ENCODE results near the gene HES4.
"Not testable (repeated sequence)": the region's sequence is repeated elsewhere in the genome, so short reads cannot be mapped to it uniquely, and the experiment has no call there.

DNA sequence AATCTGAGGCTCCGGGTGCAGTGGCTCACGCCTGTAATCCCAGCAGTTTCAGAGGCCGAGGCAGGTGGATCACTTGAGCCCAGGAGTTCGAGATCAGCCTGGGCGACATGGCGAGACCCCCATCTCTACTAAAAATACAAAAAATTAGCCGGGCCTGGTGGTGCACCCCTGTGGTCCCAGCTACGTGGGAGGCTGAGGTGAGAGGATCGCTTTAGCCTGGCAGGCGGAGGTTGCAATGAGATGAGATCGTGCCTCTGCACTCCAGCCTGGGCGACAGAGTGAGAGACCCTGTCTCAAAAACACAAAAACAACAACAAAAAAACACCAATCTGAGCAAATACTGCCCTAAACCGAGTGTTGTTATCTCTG, 12.8 kb upstream of the HES4 start:
- not testable (repeated sequence) for TF ChIP-seq ZNF622 (IDR thresholded peaks at IDR 0.05); TCF7 (IDR thresholded peaks at IDR 0.05; ENCODE audit: borderline replicate concordance)
- TF ChIP-seq, protein P1, sequence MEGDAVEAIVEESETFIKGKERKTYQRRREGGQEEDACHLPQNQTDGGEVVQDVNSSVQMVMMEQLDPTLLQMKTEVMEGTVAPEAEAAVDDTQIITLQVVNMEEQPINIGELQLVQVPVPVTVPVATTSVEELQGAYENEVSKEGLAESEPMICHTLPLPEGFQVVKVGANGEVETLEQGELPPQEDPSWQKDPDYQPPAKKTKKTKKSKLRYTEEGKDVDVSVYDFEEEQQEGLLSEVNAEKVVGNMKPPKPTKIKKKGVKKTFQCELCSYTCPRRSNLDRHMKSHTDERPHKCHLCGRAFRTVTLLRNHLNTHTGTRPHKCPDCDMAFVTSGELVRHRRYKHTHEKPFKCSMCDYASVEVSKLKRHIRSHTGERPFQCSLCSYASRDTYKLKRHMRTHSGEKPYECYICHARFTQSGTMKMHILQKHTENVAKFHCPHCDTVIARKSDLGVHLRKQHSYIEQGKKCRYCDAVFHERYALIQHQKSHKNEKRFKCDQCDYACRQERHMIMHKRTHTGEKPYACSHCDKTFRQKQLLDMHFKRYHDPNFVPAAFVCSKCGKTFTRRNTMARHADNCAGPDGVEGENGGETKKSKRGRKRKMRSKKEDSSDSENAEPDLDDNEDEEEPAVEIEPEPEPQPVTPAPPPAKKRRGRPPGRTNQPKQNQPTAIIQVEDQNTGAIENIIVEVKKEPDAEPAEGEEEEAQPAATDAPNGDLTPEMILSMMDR (IDR thresholded peaks at IDR 0.05 in 2 of 3, conservative IDR thresholded peaks at IDR 0.05 in 1 of 3; ENCODE audit: control insufficient read depth in 2 of 3, extremely low read depth in 1 of 3, insufficient read depth in 1 of 3, low read depth in 3 of 3, low read length in 3 of 3) = not testable (repeated sequence)

Data from GM12878 (cell line).